UCSD-AML1 (cell line): ENCODE measurements around the gene RSBN1.
A peak's percentile ranks its signal among the peaks of the same experiment; 100 is the strongest.
"Not testable (repeated sequence)": the region's sequence is repeated elsewhere in the genome, so short reads cannot be mapped to it uniquely, and the experiment has no call there.

Source experiments
- DNase-seq: peaks from one replicate; lab custom pipeline; 2025; ENCODE audit not compliant: unreplicated experiment; lab: John Stamatoyannopoulos, UW

RSBN1 gene

DNA sequence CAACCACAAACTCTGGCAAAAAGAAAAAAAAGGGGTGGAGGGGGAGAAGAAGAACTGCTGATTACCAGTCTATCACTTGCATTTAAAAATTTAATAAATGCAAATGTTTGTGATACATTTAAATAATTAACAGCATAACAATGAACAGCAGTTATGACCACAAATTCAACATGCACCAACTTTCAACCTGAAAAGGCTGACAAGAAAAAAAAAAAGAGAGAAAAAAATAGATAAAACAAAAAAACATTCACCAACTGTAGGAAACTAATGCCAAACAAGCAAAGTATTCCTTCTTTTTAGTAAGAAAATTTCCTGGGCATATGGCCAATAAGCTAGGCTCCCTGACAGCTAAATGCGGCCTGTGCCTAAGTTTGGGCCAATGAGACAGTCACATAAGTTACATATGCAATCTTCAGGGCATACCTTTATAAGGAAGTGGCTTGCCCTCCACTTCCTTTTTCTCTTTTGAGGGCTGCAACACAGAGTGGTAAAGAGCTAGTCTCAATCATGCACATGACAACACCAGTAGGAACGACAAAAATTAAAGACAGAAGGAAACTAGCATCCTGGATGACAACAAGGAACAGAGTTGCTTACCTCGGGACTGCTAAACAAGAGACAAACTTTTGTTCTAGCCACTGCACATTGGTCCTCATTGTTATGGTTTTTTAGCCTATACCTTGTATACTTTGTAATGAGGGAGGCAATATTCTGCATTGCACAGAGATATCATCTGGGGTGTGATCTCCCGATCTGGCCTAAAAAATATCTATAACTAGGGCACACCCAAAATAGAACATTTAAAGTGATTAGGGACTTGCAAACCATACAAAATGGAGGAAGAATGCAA is 28.8 kb downstream of the RSBN1 start:
- DNase-seq, result peak; percentile 21

DNA sequence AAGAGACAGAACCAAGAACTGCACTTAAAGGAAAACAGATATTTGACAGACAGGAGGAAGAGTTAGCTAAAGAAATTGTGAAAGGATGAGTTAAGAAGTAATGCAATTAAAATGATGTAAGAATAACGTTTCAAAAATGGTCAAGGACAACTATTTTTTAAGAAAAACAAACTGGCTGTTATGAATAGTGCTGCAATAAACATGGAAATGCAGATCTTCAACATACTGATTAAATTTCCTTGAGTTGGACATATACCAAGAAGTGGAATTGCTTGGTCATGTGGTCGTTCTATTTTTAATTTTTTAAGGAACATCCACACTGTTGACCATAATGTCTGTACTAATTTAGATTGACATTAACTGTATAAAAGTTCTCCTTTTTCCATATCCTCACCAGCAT is 29.9 kb downstream of the RSBN1 start:
- DNase-seq, result no peak

DNA sequence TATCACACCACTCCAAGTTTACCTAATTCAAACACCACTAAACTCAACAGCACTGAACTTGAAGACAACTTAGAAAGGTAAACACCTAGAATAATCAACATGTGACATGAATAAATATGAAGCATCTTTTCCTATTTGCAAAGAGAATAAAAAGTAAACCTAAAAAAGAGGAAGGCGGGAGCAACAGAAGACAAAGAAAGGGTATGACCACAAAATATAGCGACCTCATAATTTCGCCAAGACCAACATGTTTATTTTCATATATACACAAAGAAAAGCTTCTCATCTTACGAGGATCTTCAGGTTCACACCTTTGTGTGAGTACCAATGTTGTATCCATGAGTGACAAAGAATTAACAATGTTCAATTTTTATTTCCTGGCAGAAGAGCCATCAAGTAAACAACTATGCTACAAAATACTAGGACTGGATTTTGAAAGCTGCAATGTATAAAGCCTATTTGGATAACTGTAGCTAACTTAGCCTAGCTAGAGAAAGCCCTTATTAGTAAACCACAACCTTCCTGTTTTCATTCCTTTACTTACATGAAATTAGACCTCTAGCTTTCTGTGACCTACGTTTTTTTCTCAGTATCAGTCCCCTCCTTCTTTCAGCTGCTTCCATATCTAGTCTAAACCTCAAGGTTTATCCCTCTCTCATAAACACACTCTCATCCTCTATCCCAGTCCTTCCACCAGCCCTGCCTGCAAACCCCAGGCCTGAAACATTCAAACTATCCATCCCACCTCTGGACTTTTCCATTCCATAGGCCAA is 31.7 kb downstream of the RSBN1 start:
- no peak for DNase-seq

DNA sequence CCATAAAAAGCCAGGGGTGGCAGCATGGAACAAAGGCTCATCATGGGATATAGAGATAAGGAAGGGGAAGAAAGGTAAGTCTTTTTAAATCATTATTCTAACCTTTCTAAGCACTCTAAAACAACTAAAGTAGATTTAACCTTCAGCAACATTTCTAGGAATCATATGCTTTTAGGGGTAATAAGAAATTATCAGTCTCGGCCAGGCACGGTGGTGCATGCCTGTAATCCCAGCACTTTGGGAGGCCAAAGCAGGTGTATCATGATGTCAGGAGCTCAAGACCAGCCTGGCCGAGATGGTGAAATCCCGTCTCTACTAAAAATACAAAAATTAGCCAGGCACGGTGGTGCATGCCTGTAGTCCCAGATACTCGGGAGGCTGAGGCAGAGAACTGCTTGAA is 32.7 kb downstream of the RSBN1 start:
- no peak for DNase-seq

DNA sequence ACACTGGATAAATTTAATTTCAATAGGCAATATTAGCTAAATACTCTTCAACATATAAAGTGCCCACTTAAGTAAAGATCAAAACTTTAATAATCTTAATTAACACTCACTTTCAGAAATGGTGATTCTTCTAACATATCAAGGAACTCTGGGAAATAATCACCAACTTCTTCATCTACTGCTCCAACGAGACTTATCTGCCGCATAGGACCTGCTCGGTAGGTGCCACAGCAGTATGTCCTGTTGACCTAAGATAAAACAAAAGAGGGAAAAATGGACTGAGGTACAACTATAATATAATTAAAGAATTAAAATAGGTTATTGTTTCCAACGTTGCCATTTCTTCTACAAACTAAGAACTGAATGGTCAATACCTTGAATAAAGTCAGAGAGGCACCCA is 34.7 kb downstream of the RSBN1 start:
- no peak for DNase-seq

DNA sequence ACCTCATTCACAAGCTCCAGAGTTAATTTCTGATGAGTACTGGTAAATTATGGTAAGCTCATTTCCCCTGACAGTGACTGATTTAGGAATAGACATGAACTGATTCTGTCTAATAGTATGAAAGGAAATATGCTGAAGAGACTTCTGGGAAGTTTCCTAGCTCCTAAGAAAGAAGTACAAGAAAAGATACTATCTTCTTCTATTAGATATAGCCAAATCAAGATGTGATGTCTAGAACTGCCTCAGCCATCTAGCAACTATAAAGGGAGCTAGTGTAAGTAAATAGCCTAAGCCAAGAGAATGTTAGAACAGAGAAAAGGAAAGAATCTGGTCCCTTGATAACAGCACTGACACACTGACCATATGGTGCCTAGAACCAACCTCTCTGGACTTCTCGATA is 42.2 kb downstream of the RSBN1 start:
- DNase-seq, result no peak

DNA sequence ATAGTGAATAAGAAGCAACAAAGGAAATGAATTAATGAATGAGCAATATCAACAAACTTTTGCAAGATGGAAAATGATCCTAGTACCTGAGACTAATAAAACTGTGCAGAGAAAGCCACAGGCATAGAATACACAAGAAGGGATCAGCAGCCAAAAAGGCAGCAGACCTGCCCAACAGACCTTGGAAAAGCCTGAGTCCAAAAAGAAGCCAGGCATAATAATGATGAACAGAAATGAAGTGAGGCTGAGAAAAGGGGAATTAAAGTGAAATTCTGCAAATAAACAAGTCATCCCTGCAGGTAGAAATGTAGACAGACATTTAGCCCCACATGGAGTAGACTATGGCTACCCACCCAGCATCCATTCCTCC is 42.7 kb downstream of the RSBN1 start:
- DNase-seq, result no peak

DNA sequence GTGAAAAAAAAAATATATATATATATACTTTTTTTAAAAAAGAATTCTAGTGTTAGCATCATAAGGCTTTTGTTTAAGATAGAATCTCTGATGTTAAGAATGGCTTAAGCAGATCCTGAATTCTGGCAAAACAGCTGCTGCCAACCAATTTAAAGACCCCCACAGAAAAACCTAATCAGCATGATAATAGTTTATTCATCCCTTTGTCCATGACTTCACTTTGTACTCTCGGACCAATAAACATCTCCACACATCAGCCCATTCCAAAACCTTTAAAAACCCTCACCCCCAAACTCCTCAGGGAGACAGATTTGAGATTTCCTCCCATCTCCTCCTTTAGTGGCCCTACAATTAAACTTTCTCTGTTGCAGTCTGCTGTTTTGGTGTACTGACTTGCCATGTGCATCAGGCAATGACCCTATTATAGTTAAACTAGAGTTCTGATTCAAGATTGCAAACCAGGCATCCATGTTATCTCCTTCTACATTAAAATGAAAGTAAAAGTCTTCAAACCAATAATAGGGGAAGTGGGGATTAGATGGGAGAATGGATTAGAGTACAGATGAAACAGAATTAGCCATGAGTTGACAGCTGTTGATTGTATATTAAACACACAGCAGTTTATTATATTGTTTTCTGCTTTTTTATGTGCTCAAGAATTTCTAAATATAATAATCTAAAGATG is 43.2 kb downstream of the RSBN1 start:
- DNase-seq, result no peak

DNA sequence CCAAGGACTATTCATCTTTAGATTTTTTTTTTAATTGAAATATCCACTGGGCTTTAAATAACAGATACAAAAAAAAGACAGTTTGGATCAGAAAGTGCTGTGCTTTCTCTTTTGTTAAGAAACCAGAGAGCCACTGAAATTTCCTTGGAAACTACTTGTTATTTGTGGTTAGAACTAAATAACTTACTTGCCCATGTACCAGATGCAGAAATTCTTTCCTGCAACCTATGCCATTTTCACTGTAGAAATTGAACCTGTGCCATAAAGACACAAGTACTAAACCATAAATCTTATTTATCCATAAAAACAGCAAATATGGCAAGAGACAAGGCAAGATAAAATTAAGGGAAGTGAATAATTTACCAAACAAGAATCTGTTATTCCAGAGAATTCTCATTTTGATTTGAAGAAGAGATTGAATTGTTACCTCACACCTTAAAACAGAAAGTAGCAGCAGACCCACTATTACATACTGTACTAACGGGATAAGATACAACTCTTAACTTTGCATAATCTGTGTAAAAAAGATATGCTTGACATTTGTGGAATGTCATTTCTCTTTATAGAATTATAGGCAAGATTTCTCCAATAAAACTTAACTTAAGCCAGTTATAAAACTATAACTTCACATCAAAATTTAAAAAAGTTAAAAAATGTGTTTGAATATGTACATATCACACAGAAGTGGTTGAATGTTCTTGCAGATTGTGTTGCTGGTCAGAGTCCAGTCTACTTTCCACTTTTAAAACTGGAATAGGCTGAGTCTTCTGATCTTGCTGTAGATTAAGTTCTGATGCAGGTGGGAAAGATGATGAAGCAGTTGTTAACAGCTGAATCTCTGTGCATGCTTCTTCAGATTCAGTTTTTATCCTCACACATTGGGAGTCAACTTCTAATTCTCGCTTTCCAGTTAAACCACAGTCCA is 46.7 kb downstream of the RSBN1 start:
- DNase-seq, result no peak

DNA sequence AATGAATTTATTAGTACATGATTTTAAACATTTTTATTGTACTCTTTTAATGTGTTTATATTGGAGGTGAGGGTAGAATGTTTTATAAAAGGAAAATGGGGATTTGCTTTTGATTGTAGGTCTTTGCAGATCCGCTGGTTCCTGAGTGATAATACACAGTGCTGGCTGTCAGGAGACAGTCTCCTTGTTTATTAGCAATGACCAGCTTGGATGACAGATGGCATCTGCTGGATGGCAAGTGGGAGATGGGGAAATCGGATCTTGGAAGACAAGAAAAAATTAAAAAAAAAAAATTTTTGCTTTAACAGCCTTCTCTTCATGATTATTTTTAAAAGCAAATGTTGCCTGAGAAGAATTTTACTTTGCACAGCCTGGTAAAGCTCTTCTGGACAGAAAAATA is 48.6 kb downstream of the RSBN1 start:
- no peak for DNase-seq

DNA sequence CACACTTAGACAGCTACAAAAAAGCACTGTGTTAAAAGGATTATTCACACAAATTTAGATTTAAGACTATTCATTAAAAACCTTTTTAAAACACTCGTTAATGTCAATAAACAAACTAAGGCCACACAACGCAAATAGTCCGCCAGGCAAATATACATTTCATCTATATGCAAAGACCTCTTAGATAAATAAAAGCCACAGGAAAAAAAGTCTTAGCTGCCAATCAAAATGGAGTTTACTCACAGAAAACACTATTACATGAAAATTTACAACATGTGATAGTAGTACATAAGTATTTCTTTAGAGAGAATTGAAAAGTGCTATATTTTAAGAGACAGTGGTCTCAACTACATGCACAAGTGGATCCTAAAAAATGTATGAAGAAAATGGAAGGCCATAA is 50.3 kb downstream of the RSBN1 start:
- DNase-seq, result no peak

DNA sequence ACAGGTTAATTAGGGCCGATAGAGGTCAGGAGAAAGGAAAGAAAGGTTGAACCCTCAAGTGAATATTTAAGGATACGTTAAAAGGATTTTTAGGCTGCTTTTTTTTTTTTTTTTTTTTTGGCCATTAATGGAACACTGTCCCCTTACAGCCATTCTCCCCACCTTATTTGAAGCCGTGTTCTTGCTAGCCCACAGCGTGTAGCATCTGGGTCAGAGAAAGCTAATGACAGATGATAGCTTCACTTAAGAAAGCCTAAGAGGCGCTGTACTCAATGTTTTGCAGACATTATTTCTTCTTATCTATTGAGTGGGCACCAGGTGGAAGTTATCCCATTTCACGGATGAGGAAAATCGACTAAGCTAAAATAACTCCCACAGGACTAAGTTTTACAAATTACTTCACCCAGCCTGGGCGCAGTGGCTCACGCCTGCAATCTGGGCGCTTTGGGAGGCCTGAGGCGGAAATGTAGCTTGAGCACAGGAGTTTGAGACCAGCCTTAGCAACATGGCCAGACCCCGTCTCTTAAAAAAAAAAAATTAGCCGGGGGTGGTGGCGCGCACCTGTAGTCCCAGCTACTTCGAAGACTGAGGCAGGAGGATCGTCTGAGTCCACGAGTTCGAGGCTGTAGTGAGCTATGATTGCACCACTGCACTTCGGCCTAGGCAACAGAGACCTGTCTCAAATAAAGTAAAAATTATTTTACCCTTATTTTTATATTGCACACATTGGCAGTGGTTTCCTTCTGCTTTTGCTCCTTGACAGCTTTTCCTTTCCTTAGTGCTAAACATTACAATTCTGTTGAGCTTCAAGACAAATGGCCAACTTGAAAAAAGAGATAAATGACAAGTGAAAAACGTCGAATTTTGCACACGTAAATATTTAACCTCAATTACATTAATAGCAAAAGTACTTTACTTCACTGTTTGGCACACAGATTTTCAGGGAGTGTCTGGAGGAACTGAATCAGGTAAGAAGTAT is 51.9 kb downstream of the RSBN1 start:
- no peak for DNase-seq

DNA sequence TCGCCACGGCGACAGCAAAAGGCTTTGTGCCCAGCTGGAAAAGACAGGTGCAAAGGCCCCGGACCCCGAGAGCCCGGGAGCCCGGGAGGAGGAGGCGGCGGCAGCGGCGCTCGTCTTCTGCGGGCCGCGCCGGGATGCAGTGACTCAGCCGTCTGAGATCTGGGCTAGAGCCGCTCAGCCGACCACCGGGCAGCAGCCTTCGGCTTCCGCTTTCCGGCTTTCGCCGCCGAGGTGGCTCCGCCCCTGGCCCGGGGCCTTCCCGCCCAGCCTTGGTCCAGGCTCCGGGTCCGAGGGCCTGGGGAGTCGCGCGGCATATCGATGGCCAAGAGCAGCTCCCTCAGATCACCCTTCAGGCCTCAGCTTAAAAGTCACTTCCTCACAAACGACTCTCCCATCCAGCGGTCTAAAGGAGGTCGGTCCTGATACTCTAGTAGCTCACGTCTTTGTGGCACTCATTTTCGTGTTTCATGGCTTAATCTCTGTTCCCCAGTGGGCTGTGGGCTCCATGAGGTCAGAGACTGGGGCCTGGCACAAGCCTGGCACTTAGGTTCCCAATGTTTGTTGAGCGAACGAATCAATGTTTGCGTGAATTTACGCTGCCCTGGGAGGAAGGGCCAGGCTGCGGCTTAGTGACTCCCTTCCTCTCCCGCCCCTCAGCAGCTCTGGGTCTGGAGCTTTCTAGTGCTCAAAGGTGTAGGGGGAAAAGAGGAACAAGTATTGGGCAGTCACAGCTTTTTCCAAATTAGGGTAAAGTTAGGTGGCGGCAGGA is 52.8 kb downstream of the RSBN1 start, which contains the start of gene PHTF1:
Gene PHTF1, minus strand, starts transcription at position 154 of the 769 bp plus-strand sequence. CDS start 783 bp downstream, outside the sequence.
- DNase-seq, result peak; percentile 87

DNA sequence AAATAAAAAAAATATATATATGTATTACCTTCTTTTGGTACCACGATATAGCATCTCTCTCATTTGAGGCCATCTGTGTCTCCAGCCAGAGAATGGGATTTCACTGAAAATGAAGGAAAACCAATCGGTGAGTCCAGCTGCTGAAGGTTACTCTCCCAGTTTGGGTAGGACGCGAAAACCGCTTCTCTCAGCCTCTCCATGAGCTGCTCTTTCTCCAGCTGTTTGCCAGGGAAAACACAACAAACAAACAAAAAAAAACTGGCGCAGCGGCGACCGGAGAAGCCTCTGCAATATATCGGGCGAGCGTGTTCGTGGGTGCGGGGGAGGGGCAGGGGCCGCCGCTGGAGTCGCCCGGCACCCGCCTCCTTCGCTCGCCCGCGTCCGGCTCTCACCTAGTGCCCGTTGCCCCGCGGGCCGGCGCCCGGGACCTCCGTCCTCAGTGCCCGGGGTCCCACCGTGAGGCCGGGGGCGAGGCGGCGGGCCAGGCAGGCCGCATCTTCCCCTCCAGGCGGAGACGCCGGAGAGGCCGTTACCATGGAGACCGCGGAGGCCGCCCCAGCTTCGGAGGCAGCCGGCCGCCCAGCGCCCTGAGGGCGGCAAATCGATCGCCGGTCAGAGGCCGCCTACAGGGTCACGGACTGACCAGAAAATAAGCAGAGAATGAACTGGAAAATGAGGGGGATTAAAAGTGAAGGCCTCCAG is 53.5 kb downstream of the RSBN1 start:
- DNase-seq, result peak; percentile 78

DNA sequence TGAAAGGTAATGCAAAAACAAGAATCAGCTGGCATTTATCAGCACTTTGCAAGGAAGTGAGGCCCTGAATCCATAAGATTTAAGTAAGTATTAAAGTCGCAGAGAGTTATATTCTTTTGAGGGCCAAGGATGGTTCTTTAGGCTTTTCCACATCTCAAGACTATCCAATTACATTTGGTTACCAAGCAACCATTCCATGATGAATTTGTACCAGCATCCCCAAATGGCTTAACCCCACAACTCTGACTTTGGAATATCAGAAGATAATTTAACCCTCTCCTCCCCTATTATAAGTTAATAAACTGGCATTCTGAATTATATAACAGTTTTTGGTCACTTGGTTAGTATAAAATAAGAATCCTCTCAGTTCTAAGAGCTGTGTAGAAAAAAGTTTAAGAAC is 55.8 kb downstream of the RSBN1 start:
- no peak for DNase-seq

DNA sequence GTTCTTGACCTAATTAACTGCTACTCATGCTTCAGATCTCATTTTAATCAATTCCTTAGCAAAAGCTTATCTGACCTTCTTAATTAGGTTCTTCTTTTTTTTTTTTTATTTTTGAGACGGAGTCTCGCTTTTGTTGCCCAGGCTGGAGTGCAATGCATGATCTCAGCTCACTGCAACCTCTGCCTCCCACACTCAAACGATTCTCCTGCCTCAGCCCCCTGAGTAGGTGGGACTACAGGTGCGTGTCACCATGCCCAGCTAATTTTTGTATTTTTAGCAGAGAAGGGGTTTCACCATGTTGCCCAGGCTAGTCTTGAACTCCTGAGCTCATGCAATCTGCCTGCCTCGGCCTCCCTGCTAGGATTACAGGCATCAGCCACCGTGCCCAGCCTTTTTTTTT is 58.9 kb downstream of the RSBN1 start:
- not testable (repeated sequence) for DNase-seq

DNA sequence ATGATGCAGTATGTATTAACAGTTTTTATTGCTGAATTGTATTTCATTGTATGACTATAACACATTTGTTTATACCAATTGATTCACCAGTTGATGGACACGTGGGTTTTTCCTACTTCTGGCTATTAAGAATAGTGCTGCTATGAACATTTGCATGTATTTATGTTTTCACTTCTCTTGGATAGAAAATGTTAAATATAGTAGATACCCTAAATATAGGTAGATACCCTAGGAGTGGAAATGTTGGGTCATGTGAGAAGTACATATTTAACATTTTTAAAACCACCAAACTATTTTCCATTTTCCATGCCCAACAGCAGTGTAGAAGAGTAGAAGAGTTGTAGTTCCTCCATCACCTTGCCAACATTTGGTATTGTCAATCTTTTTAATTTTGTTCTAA is 60.8 kb downstream of the RSBN1 start:
- DNase-seq, result no peak

DNA sequence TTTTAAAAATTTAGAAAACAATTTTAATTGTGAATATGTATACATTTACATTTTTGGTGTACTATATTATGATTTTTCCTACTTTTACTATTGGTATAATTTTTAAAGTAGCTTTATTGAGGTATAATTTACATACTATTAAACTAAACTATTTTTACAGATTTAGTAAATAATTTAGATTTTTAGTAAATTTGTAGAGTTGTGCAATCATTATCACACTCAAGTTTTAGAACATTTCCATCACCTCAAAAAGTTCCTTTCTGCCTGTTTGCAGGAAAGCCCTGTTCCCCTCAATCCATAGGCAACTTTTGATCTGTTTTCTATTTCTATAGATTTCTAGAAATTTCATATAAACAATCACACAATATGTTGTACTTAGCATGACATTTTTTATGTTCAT is 61.2 kb downstream of the RSBN1 start:
- DNase-seq, result no peak
